ENCODE results near the gene MACROD1. TPM values are rescaled to one million over a fixed set of nuclear protein-coding genes. Genes with fewer than 3 reads are reported as not detected.

Gene MACROD1
- total RNA-seq, 1 donor from 2014 or later: 3.4 TPM

DNA sequence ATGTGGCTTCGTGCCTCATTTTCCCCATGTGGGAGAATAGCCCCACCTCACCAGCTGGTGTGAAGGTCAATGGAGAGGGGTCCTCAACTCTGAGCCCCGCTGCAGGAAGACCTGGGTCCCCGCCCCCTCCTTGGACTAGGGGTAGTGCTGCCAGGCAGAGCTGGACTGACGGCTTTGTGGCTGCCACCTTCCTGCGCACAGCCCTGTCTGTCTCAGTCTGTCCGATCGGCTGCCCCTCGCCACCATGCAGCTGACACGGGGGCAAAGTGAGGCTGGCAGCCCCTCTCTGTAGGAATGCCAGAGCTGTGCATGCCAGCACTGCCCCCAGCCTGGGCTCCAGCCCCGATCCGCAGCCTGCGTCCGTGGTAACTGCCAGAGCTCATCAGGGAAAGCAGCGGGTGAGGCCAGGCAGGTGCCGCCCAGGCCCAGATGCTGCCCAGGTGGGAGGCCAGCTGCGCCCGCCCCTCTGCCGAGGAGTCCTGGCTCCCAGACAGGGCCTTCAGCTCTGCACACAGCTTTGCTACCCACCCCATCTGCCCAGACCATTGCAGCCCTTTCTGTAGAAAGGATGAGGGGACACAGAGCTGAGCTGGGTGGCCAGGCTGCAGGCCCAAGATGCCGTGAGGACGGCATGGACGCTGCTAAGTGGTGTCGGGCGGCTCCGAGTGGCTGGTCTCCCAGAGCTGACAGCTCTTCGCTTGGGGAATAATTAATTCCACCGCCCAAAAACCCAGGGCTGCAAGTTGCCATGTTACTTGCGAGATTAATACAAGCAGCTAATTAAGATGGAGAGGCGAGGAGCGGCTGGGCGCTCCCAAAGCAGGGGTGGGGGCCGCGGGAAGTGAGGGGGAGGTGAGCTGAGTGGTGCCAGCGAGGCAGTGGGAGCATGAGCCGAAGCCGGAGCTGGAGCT, 149.7 kb downstream of the MACROD1 start:
- DNase-seq (ENCODE audit: low read depth) (no peak), FAIRE-seq (no peak)
- no peaks in the 10 kb centered on the region for H3K9me3 Mint-ChIP-seq (ENCODE audit: unreplicated experiment)
- Histone ChIP-seq H3K79me2 (ENCODE audit: insufficient read depth, low read length) (no peaks in the 10 kb centered on the region), H3K36me3 (ENCODE audit: insufficient read depth, low read length) (no peaks in the 10 kb centered on the region), H3K9me3 (ENCODE audit: insufficient read depth, low read depth, low read length) (no peaks in the 10 kb centered on the region), H3K27me3 (ENCODE audit: insufficient read depth, low read length) (peaks cover 9% of the 10 kb centered on the region), H3K4me1 (ENCODE audit: insufficient read depth, low read length) (no peaks in the 10 kb centered on the region), H3K4me2 (ENCODE audit: low read length) (no peak overlapping the region), H3K9ac (ENCODE audit: low read length) (no peak overlapping the region), H3K27ac (ENCODE audit: low read depth, low read length) (no peak overlapping the region), H2AFZ (ENCODE audit: low read depth, low read length) (no peak overlapping the region), H4K20me1 (ENCODE audit: insufficient read depth, low read length) (peaks cover 12% of the 10 kb centered on the region), H3K4me3 (ENCODE audit: insufficient read depth, low read depth, low read length) (no peak overlapping the region)
- peaks cover 49% of the 10 kb centered on the region for H3K27me3 Mint-ChIP-seq (ENCODE audit: low read depth, unreplicated experiment)
- no peak overlapping the region for H3K27ac Mint-ChIP-seq (ENCODE audit: unreplicated experiment)
- TF ChIP-seq, protein P1, sequence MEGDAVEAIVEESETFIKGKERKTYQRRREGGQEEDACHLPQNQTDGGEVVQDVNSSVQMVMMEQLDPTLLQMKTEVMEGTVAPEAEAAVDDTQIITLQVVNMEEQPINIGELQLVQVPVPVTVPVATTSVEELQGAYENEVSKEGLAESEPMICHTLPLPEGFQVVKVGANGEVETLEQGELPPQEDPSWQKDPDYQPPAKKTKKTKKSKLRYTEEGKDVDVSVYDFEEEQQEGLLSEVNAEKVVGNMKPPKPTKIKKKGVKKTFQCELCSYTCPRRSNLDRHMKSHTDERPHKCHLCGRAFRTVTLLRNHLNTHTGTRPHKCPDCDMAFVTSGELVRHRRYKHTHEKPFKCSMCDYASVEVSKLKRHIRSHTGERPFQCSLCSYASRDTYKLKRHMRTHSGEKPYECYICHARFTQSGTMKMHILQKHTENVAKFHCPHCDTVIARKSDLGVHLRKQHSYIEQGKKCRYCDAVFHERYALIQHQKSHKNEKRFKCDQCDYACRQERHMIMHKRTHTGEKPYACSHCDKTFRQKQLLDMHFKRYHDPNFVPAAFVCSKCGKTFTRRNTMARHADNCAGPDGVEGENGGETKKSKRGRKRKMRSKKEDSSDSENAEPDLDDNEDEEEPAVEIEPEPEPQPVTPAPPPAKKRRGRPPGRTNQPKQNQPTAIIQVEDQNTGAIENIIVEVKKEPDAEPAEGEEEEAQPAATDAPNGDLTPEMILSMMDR (IDR thresholded peaks at IDR 0.05; ENCODE audit: insufficient read depth, low read depth, low read length): no peak
- TF ChIP-seq EZH2 (IDR thresholded peaks at IDR 0.05; ENCODE audit: insufficient read depth, low read length): peak; percentile 22
- no peak overlapping the region for H3K4me3 Mint-ChIP-seq (ENCODE audit: unreplicated experiment)
- H3K4me1 Mint-ChIP-seq (ENCODE audit: low read depth, unreplicated experiment): no peaks in the 10 kb centered on the region
- H3K36me3 Mint-ChIP-seq (ENCODE audit: low read depth, unreplicated experiment): no peaks in the 10 kb centered on the region

DNA sequence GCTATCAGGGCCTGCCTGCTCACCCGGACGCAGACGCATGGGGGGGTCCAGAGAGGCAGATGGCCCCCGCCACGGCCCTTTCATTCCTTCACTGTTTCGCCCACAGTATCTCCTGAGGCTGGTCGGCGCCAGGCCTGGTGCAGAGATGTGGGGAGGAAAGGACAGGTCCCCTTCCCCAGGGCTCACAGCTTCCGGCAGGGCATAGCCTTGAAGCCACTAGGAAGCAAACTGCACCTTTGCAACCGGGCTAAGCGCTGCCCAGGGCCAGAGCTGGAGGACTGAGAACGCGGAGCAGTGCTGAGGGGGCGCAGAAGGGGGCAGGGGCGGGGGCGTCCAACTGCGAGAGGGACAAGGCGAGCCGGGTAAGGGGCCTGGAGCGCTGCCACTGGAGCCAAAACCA, 150.4 kb downstream of the MACROD1 start:
- TF ChIP-seq, protein P1 (IDR thresholded peaks at IDR 0.05; ENCODE audit: insufficient read depth, low read depth, low read length): no peak
- peak; percentile 6 for TF ChIP-seq EZH2 (IDR thresholded peaks at IDR 0.05; ENCODE audit: insufficient read depth, low read length)
- no peak overlapping the region for H3K4me3 Mint-ChIP-seq (ENCODE audit: unreplicated experiment)
- H3K4me3 ChIP-seq (ENCODE audit: insufficient read depth, low read depth, low read length): no peak overlapping the region
- no peaks in the 10 kb centered on the region for H3K36me3 ChIP-seq (ENCODE audit: insufficient read depth, low read length)
- no peak overlapping the region for H3K9ac ChIP-seq (ENCODE audit: low read length)
- peaks cover 44% of the 10 kb centered on the region for H3K27me3 Mint-ChIP-seq (ENCODE audit: low read depth, unreplicated experiment)
- H3K27ac ChIP-seq (ENCODE audit: low read depth, low read length): no peak overlapping the region
- FAIRE-seq (no peak), DNase-seq (ENCODE audit: low read depth) (no peak)
- H4K20me1 ChIP-seq (ENCODE audit: insufficient read depth, low read length): peaks cover 12% of the 10 kb centered on the region
- H3K36me3 Mint-ChIP-seq (ENCODE audit: low read depth, unreplicated experiment): no peaks in the 10 kb centered on the region
- H3K27ac Mint-ChIP-seq (ENCODE audit: unreplicated experiment): no peak overlapping the region
- H2AFZ ChIP-seq (ENCODE audit: low read depth, low read length): no peak overlapping the region
- H3K4me2 ChIP-seq (ENCODE audit: low read length): no peak overlapping the region
- no peaks in the 10 kb centered on the region for H3K4me1 Mint-ChIP-seq (ENCODE audit: low read depth, unreplicated experiment)
- no peaks in the 10 kb centered on the region for H3K4me1 ChIP-seq (ENCODE audit: insufficient read depth, low read length)
- no peaks in the 10 kb centered on the region for H3K9me3 ChIP-seq (ENCODE audit: insufficient read depth, low read depth, low read length)
- no peaks in the 10 kb centered on the region for H3K9me3 Mint-ChIP-seq (ENCODE audit: unreplicated experiment)
- no peaks in the 10 kb centered on the region for H3K79me2 ChIP-seq (ENCODE audit: insufficient read depth, low read length)
- H3K27me3 ChIP-seq (ENCODE audit: insufficient read depth, low read length): peaks cover 9% of the 10 kb centered on the region

DNA sequence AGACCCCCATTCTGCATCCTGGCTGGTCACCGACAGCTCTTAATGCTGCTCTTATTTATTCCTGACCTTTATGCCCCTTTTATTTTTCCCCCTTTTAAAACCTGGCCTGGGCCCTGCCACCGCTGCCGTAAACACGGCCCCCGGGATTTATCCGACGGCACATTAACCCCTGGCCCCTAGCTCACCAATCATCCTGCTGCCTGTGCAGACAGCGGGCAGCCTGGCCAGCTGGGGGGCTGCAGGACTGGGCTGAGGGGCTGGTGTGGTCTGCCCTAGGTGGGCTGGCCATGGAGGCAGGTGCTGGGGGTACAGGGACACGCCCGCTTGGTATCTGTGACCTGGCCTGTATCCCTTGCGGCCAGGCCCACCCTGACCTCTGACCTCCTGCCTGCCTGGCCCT, 151.6 kb downstream of the MACROD1 start:
- no peak overlapping the region for H3K4me3 ChIP-seq (ENCODE audit: insufficient read depth, low read depth, low read length)
- FAIRE-seq (no peak), DNase-seq (ENCODE audit: low read depth) (no peak)
- no peak overlapping the region for H3K9ac ChIP-seq (ENCODE audit: low read length)
- H2AFZ ChIP-seq (ENCODE audit: low read depth, low read length): no peak overlapping the region
- H3K27me3 Mint-ChIP-seq (ENCODE audit: low read depth, unreplicated experiment): peaks cover 36% of the 10 kb centered on the region
- no peaks in the 10 kb centered on the region for H3K36me3 ChIP-seq (ENCODE audit: insufficient read depth, low read length)
- H3K79me2 ChIP-seq (ENCODE audit: insufficient read depth, low read length): no peaks in the 10 kb centered on the region
- H3K4me3 Mint-ChIP-seq (ENCODE audit: unreplicated experiment): no peak overlapping the region
- H3K36me3 Mint-ChIP-seq (ENCODE audit: low read depth, unreplicated experiment): no peaks in the 10 kb centered on the region
- H3K9me3 ChIP-seq (ENCODE audit: insufficient read depth, low read depth, low read length): no peaks in the 10 kb centered on the region
- H3K27ac Mint-ChIP-seq (ENCODE audit: unreplicated experiment): no peak overlapping the region
- H3K9me3 Mint-ChIP-seq (ENCODE audit: unreplicated experiment): no peaks in the 10 kb centered on the region
- H4K20me1 ChIP-seq (ENCODE audit: insufficient read depth, low read length): peaks cover 12% of the 10 kb centered on the region
- no peaks in the 10 kb centered on the region for H3K4me1 ChIP-seq (ENCODE audit: insufficient read depth, low read length)
- no peaks in the 10 kb centered on the region for H3K4me1 Mint-ChIP-seq (ENCODE audit: low read depth, unreplicated experiment)
- no peak overlapping the region for H3K4me2 ChIP-seq (ENCODE audit: low read length)
- TF ChIP-seq, protein P1 (IDR thresholded peaks at IDR 0.05; ENCODE audit: insufficient read depth, low read depth, low read length): no peak
- TF ChIP-seq EZH2 (IDR thresholded peaks at IDR 0.05; ENCODE audit: insufficient read depth, low read length): no peak
- H3K27me3 ChIP-seq (ENCODE audit: insufficient read depth, low read length): peaks cover 9% of the 10 kb centered on the region
- H3K27ac ChIP-seq (ENCODE audit: low read depth, low read length): no peak overlapping the region

All from astrocyte (in vitro differentiated cells and primary cell).